OCI-LY1 (cell line): ENCODE results near the gene BICRAL.

Source experiments
- EZH2 ChIP-seq: fragments of 200-600 bp; sonication (generic), shearing (Covaris generic); IDR thresholded peaks from 2 replicates; pipeline ENCODE4 v1.8.0; 2017; ENCODE audit warnings: borderline replicate concordance, mixed run types, mild to moderate bottlenecking, antibody characterized with exemption, low read length, moderate library complexity, mixed read lengths
- TF ChIP-seq, protein P1 (sequence below): fragments of 200-600 bp; sonication (generic), shearing (Covaris generic); IDR thresholded peaks from 2 replicates; pipeline ENCODE4 v1.5.1; 2017; ENCODE audit warnings: mild to moderate bottlenecking, antibody characterized with exemption, low read length, moderate library complexity, mixed read lengths

DNA sequence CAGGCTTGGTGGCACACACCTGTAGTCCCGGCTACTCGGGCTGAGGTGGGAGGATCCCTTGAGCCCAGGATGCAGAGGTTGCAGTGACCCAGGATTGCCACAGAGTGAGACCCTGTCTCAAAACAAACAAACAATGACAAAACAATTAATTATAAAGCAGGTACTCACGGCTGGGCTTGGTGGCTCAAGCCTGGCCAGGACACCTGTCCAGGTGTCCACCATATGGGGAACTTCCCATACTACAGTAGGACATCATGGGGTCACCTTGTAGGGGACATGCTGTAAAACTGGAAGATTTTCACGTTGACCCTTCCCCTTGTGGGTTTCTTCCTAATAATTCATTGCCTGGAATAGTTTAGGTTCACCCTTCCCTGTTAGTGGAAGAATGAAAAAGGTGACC lies 66.8 kb downstream of the BICRAL start:
- TF ChIP-seq, protein P1, sequence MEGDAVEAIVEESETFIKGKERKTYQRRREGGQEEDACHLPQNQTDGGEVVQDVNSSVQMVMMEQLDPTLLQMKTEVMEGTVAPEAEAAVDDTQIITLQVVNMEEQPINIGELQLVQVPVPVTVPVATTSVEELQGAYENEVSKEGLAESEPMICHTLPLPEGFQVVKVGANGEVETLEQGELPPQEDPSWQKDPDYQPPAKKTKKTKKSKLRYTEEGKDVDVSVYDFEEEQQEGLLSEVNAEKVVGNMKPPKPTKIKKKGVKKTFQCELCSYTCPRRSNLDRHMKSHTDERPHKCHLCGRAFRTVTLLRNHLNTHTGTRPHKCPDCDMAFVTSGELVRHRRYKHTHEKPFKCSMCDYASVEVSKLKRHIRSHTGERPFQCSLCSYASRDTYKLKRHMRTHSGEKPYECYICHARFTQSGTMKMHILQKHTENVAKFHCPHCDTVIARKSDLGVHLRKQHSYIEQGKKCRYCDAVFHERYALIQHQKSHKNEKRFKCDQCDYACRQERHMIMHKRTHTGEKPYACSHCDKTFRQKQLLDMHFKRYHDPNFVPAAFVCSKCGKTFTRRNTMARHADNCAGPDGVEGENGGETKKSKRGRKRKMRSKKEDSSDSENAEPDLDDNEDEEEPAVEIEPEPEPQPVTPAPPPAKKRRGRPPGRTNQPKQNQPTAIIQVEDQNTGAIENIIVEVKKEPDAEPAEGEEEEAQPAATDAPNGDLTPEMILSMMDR: no peak
- TF ChIP-seq EZH2: no peak
